NCI-H2171 treated with DMSO at 0.1 percent for 48 hours (cell line): ENCODE measurements around the gene SNX2.
A peak's percentile ranks its signal among the peaks of the same experiment; 100 is the strongest.
"Not testable (repeated sequence)": the region's sequence is repeated elsewhere in the genome, so short reads cannot be mapped to it uniquely, and the experiment has no call there.

ENCODE experiments used
- DNase-seq: peaks from one replicate; lab custom pipeline; 2025; lab: John Stamatoyannopoulos, UW

Gene SNX2, protein sequence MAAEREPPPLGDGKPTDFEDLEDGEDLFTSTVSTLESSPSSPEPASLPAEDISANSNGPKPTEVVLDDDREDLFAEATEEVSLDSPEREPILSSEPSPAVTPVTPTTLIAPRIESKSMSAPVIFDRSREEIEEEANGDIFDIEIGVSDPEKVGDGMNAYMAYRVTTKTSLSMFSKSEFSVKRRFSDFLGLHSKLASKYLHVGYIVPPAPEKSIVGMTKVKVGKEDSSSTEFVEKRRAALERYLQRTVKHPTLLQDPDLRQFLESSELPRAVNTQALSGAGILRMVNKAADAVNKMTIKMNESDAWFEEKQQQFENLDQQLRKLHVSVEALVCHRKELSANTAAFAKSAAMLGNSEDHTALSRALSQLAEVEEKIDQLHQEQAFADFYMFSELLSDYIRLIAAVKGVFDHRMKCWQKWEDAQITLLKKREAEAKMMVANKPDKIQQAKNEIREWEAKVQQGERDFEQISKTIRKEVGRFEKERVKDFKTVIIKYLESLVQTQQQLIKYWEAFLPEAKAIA

DNA sequence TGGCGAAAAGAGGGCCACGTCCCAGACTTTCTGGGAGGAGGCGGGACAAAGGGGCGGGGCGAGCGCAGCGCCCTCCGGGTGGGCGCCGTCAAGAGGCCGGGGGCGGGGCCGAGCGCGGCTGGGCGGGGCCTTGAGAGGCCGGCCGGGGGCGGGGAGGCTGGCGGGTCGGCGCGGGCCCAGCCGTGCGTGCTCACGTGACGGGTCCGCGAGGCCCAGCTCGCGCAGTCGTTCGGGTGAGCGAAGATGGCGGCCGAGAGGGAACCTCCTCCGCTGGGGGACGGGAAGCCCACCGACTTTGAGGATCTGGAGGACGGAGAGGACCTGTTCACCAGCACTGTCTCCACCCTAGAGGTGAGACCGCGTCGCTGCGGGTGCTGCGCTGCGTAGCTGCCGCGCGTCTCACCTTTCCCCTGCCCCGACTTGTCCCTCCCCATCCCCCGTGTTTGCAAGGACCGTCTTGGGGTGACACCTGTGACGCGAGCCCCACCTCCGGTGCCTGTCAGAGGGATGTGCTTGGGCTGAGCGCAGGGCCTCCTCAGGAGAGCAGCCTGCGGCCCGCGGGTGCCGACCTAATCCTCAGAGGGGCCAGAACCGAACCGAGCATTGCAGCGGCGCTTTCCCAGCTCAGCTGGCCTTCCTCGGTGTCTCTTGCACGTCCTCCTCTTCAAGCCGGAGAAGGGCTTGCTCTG is at the start of gene SNX2:
Gene SNX2 (plus strand): TSS at position 220 of the 689 bp plus-strand sequence. CDS start 24 bp downstream, at position 244.
- DNase-seq: peak; percentile 72

DNA sequence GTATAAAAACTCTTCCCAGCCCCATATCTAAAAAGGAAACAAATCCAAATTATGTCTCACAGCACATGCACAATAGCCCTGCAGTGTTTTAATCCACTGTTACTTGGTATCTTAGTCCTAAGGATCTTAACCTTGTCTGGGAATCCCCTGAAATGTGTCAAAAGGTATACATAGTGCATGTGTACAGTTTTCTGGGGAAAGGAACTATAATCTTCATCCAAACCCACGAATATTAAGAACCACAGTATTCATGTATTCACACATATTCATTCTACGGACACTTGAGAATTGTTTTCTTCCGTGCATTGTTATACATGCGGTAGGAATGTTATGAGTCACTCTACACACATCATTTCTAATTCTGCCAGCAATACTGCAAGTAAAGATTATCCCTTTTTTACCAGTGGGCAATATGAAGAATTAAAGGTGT is 47.8 kb upstream of the SNX2 start:
- DNase-seq: no peak

DNA sequence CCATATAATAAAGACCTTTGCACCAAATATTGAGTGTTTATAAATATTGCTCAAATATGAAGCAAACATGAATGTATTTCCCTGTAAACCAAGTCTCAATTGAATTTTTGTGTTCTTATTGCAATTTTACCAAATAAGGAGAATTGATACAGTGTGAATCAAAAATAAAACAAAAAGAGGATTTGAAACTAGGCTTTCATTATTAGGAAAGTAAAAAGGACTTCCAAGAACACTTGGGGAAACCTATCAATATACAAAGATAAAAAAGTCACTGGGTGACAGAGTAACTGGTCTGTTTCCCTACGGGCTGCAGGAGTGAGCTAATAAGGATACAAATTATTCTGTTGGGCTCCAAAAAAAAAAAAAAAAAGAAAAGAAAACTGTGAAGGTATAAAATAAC is 44.8 kb upstream of the SNX2 start:
- DNase-seq: no peak

DNA sequence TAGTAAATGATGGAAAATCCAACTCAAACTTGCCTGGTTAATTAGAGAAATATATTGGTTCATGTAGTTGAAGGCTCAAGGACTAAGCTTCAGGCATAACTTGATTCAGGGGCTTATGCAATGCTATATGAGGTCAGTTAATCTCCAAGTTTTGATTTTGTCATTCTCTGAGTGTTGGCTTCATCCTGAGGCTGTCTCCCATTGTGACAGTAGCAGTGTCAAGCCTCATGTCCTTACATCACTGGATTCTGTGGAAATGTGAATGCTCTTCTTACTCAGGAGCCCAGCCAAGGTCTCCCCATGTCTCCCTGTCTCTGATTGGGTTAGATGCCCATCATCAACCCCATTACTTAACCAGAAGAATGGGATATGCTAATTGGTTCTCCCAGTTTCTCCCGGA is 44.4 kb upstream of the SNX2 start:
- DNase-seq: no peak

DNA sequence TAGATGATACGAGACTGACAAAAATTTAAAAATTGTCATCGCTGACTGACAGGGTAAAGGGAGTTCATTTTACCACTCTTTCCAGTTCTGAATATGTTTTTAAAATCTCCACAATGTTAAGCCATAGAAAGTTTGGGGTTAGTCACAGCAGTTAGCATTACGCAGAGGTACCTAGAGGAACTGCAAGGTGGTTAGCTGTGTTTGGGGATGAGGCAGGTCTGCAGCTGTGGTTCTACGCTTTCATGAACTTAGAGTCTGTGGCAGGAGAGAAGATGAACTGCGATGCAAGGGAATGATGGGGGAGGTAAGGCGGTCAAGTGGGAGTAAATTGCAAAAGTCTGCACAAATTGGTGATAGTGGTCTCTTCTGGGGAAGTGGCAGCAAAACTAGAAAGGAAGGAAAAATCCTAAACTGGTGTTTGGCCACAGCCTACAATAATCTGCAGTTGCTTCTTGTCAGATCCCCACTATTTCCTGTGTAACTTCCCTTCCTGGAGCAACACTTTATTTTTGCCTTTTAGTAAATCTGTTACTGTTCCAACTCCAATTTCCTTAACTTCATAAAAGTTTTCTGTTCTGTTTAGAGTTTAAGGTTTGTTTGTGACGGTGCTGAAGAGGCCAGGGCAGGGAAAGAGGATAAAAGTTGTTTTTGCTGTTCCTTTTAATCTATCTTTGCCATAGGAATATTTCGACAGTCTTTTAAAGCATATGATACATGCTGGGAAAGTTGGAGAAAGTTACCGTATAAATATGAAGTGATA is 38.6 kb upstream of the SNX2 start:
- no peak for DNase-seq

DNA sequence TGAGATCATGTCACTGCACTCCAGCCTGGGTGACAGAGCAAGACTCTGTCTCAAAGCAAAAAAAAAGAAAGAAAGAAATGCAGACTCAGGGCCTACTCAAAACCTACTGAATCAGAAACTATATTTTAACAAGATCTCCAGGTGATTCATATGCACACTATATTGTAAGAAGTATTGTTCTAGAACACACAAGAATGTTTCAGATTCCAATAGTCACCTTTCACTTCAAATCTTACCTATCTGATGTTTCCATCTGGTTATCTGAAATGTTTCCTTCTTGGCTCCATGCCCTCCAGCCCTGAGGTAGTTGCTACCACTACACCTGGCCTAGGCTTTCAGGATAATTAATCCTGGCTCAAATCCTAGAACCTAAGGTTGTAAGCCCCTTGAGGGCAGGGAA is 36.8 kb upstream of the SNX2 start:
- no peak for DNase-seq

DNA sequence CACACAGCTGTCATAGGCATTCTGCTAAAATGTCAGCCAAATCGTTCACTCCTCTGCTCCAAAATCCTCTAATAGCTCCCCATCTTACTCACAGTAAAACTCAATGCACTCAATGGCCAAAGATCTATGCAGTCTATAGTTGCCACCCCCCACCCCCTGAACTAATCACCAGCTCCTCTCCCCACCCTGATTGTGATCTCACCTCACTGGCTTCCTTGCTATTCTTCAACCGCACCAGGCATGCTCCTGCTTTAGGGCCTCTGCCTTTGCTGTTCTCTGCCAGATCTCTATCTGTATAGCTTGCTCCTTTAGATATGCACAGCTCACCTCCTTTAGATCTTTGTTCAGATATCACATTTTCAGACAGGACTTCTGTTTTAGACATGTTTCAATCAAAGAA is 33.2 kb upstream of the SNX2 start:
- no peak for DNase-seq

DNA sequence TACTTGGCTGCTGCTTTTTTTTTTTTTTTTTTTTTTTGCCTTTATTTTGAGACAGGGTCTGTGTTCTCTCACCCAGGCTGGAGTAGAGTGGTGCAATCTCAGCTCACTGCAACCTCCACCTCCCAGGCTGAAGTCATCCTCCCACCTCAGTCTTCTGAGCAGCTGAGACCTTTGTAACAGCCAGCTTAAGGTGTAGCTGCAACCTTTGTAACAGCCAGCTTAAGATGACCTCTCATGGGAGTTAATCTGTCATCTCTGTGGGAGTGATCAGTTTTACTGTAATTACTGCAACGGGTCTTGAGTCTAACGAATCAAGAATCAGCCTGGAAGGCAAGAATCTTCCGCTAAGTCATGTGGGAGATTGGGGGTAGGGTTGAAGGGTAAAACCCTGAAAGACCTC is 31.6 kb upstream of the SNX2 start:
- DNase-seq: no peak

DNA sequence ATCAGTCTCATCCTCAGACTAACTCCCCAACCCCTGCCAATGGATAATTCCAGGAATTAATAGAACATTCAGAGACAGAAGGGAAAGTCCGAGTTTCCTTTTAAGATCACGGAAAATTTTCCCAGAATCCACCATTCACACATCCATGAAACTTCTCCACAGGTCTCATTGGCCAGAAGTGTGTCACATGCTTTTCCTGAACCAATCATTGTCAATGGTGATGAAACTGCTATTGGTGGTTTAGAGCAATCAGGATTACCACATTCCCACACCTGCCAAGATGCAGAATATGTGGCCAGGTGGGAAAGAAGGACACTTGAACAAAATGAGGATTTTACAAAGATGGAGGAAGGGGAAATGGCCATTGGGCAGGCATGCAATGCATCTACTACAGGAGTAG is 29.3 kb upstream of the SNX2 start:
- DNase-seq: no peak

DNA sequence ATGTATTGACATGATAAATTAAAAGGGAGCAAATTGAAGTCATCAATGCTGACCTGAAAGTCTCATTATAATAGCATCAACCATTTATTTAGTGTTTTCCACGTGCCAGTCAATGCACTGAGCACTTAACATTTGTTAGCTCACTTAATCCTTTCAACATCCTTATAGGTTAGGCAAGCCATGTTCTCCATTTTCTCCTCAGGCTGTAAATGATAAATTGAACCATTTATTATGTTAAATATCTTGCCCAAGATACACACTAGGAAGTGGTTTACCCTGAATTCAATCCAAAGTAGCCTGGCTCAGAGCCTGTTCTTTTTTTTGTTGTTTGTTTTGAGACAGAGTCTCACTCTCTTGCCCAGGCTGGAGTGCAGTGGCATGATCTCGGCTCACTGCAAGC is 25.0 kb upstream of the SNX2 start:
- DNase-seq: no peak

DNA sequence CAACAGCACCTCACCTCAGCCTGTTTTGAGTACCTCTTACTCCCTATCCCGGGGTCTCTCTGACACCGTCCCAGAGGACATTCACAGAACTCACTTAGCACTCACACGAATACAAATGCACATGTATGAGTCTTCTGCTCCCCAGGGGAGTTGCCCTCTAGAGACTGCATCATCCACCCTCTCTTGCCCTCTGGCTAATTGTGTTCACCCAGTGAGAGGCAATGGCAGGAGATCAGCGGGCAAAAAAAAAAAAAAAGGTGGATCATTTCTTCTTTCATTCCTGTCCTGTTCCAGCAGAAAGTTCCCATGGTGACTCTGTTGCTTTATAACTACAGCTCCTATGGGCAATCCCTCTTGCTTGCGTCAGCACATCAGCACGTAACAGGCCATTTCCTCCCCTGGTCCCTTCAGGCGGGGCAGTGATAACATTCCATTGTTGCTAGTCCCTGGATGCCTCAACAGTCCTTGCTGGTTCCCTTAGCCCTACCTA is 23.5 kb upstream of the SNX2 start:
- no peak for DNase-seq

DNA sequence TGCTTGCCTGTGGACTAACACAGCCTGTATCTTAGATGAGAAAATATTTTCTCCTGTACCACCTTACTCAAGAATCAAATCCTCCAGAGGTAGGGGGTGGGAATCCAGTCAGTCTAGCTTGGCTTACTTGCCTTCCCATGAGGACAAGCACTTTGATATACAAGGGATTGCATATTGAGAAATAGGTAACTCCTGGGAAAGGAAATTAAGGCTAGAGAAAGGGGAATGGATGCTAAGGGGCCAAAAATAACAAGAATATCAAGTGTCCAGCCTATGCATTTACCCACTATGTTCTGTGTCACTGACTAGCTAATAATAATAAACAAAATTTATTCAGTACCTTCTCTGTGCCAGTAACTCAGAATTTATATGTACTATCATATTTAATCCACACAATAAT is 21.4 kb upstream of the SNX2 start:
- DNase-seq: no peak

DNA sequence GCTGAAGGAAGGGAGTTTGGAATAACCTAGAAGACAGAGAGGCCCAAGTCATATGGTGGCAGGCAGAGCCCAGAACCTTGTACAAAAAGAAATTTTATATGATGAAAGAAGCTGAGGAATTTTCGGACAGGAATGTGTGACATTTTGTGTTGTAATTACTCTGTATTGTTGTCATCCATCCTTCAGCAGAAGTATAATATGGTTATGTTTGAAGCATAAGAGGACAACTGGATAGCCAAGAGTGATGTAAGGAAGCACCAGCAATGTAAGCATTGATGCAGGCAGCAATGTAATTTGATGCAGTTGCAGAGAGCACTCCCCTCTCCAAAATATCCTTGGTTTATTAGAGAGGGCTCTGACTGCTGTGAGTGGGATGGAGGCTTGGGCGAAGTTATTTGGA is 19.1 kb upstream of the SNX2 start:
- no peak for DNase-seq

DNA sequence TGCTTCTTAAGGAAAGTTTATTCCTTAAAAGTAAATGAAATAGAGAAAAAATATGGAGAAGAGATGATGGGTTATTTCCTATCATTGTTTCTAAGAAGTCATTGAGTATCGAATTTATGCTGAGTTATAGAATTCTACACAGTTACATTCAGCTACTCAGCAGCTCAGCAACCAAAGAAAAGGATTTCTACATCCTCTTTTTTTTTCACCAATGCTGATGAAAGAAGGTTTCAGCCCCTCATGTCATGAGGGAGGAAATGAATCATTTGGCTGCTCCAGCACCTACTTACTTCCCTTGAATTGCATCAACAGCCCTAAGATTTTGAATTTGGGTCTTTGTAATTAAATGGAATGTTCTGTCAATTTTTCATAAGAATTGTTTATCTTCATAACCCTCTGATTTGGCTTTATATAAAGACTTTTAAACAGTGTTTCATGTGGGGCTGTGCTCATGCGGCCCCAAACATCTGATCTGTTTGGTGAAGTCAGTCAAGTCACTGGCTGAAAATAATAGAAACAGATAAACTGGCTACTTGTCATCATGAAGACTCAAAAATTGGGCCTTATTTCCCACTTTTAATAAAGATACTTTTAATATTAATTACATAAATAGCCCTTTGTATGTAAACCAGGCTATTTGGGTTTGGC is 18.5 kb upstream of the SNX2 start:
- no peak for DNase-seq

DNA sequence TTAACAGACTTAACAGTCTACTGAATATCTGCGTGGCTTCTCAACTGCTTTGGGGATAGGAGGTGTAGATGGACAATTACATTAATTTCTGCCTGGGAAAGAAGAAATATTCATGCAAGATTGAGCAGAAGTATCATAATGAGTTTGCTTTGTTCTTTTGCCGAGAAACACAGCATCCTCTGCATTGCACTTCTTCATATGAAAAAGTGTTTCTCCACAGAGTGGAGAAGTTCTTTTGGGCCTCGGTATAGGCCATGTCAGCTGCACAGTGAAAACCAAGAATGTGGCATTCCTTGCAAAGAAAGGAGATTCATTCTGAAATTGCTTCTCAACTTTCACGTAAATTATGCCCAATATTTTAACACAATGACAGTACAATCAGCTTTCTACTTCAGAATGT is 17.6 kb upstream of the SNX2 start:
- DNase-seq: no peak

DNA sequence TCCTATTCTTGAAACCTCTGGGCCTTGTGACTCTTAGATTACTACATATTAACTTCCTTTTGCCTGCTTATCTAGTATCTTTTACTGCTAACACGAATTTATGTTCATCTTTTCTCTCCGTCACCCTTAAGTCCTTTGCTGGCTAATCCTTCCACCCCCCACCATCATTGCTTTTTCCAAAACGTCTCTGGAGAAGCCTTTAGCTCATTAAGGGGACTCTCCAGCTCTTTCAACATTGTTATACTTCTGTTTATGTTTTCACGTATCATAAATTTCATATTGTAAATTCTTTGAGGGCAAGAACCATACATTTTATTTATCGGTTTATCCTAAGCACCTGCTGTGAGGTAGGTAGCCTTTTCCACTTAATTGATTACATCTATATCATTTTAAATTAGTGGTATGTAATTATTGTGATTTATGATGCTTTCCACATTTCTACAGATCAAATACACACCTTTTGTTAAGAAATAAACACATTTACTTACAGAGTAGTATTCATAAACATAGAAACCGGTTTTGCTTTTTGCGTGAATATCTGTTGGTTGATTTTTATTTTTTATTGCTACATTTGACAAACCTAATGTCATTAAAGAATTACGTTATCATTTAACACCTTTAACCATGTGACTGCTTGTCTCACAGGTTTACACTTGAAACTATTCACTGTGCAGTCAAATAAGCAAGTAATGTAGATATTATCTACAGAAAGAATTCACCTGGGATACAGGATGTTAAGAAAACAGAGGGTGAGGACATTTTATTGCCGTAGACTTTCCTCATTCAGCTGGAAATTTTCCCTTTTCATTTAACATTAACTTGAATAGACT is 15.4 kb upstream of the SNX2 start:
- no peak for DNase-seq

DNA sequence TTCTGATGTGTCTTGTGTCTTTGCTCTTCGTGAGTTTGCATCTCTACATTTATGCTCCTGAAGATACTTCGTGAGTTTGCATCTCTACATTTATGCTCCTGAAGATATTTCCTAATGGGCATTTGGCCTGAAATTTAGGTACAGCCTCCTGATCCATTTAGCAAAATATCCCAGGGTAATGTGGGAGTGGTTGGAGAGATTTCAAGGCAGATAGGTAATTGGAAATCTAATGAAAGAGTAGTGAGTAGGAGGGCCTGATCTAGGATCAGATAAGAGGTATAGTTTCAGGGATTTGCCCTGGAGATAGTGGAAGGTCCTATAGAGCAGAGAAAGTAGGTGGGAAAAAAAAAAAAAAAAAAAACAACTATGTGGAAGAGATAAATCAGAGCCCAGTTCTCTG is 14.6 kb upstream of the SNX2 start:
- DNase-seq: no peak

DNA sequence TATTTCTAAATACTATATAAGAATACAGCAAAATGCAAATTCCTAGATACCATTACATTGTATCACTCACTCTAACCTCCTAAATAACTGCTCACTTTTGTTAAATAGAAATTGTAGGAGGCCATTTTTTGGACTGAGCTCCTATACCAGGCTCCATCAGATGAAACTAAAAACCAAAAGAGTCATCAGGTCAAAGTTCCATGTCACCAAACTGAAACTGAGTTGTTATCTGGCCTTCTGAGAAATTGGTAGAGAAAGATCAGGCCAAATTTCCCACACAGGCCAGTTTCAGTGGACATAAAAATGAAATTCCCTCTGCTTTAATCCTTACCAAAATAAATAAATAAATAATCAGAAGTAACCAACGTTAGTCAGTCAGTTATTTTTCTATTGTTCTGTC is 13.8 kb upstream of the SNX2 start:
- no peak for DNase-seq

DNA sequence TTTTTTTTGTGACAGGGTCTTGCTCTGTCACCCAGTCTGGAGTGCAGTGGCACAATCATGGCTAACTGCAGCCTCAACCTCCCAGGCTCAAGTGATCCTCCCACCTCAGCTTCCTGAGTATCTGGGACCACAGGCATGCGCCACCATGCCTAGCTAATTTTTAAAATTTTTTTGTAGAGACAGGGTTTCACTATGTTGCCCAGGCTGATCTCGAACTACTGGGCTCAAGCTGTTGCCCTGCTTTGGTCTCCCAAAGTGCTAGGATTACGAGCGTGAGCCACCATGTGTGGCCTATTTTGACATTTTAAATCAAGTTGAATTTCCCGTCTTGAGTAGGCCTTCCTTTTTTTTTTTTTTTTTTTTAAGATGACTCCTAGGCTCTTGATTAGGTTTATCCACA is 13.0 kb upstream of the SNX2 start:
- DNase-seq: not testable (repeated sequence)

DNA sequence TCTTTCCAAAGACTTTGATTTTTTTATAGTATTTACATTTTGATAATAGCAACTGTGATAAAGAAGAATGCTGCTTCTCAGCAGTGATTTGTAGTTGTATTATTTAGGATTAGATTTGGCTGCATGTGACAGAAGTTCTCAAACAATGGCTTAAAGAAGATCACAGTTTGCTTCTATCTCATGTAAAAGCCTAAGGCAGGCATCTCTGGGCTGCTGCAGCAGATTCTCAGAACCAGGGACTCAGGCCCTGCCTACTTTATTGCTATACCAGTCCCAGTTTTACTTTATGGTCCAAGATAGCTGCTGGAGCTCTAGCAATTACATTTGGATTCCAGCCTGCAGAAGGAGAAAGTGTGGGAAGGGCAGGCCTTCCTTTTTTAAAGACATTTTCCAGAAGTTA is 8.8 kb upstream of the SNX2 start:
- no peak for DNase-seq

DNA sequence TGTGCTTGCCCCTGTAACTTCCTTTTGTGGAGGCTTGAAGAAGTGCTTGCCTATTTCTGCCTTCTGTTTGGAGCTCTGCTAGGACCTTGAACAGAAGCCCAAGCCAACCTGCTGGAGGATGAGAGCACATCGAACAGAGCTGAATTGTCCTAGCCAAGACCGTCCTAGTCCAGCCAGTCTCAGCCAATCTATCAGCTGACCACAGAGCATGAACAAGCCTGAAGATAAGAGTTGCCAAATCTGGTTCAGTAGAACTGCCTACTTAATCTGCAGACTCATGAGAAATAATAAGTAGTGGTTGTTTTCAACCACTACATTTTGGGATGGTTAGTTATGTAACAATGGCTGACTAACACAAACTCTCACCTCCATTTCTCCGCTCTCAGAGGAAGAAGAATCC is 4.4 kb upstream of the SNX2 start:
- DNase-seq: no peak
